GM18526 (cell line): ENCODE measurements around the gene PRLH.

Source experiments
- POLR2A ChIP-seq: IDR thresholded peaks from 3 replicates; pipeline ENCODE4 v1.6.1; 2011; ENCODE audit not compliant: insufficient read length; ENCODE audit errors: extremely low read depth

Gene PRLH

DNA sequence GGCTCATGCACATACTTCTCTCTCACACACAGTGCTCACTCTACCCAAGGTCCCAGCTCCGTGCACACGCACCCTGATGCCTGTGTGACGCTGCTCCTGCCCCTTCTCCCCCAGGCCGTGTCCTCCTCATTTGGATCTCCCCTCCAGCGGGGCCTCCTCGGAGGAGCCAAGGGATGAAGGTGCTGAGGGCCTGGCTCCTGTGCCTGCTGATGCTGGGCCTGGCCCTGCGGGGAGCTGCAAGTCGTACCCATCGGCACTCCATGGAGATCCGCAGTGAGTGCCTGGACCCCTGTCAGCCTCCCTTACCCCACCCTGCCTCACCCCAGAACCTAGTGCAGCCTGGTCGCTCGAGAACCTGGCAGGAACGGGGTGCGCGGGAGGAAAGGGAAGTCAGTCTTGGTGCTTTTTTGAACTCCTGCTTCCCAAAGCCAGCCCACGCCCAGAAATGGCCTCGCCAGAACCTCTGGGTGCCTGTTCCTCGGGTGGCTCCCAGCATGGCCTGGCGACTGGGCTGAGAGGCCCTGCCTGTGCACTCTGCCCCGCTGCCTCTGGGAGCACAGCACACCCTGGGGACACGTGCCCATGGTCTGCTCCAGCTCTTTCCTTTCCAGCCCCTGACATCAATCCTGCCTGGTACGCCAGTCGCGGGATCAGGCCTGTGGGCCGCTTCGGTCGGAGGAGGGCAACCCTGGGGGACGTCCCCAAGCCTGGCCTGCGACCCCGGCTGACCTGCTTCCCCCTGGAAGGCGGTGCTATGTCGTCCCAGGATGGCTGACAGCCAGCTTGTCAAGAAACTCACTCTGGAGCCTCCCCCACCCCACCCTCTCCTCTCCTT, at the start of gene PRLH:
TSS of gene PRLH (plus strand) at position 174 of the 835 bp plus-strand sequence. CDS start at position 174, 0 bp downstream.
- TF ChIP-seq POLR2A = no peak

DNA sequence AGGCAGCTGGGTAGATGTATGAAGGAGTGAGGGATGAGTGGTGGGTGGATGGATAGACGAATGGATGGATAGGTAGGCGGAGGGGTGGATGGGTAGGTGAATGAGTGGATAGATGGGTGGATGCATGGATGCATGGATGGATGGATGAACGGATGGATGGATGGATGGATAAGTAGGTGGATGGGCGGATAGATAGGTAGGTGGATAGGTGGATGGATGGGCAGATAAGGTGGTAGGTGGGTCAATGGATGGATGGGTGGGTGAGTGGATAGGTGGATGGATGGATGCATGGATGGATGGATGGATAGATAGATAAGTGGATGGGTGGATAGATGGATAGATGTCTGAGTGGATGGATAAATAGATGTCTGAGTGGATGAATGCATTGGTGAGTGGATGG, 49.2 kb upstream of the PRLH start:
- TF ChIP-seq POLR2A = no peak

GRCh38 chr2:237517990-237518389, 48.4 kb upstream of the PRLH start:
- TF ChIP-seq POLR2A = no peak

GRCh38 chr2:237519506-237520245, 46.7 kb upstream of the PRLH start:
- TF ChIP-seq POLR2A = no peak

- TF ChIP-seq POLR2A = no peak
Observed at GRCh38 chr2:237520290-237520689, 46.1 kb upstream of the PRLH start.

- no peak for TF ChIP-seq POLR2A
Observed at GRCh38 chr2:237524631-237525030, 41.7 kb upstream of the PRLH start.

DNA sequence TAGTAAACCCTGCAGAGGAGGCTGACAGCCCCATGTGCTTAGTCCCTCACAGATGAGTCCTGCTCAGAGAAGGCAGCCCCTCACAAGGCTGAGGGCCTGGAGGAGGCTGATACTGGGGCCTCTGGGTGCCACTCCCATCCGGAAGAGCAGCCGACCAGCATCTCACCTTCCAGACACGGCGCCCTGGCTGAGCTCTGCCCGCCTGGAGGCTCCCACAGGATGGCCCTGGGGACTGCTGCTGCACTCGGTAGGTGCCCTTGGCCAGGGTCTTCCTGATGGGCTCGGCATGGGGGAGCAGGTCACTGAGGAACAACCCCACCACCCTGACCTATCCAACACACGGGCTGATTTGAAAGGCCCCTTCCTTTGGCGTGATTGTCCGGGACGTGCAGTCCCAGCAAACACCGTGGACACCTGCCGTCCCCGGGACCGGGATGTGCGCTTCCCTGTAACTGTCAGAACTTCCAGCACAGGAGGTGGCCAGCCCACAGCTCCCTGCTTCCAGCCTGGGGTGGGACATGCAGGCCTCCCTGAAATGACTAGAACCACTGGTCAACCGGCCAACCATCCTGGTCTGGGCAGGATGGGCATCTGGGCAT, 40.7 kb upstream of the PRLH start:
- TF ChIP-seq POLR2A = no peak

DNA sequence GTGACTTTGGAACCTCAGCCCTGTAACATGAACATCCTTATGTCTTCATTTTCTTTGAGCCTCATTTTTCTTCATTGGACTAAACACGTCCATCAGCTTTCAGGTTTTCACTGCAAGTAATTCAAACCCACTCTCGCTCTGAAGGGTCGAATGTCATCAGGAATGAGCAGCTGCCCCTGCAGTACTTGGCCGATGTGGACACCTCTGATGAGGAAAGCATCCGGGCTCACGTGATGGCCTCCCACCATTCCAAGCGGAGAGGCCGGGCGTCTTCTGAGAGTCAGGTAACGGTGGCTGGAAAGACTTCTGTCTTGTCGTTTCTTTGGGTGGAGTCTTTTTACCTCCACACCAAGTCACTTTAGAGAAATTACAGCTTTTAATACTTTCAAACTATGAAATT, 39.1 kb upstream of the PRLH start:
- no peak for TF ChIP-seq POLR2A

- TF ChIP-seq POLR2A = no peak
Observed at GRCh38 chr2:237527766-237528165, 38.6 kb upstream of the PRLH start.

GRCh38 chr2:237529452-237530402, 36.6 kb upstream of the PRLH start:
- no peak for TF ChIP-seq POLR2A

GRCh38 chr2:237530472-237531433, 35.6 kb upstream of the PRLH start:
- TF ChIP-seq POLR2A = no peak

GRCh38 chr2:237532160-237532559, 34.2 kb upstream of the PRLH start:
- no peak for TF ChIP-seq POLR2A

DNA sequence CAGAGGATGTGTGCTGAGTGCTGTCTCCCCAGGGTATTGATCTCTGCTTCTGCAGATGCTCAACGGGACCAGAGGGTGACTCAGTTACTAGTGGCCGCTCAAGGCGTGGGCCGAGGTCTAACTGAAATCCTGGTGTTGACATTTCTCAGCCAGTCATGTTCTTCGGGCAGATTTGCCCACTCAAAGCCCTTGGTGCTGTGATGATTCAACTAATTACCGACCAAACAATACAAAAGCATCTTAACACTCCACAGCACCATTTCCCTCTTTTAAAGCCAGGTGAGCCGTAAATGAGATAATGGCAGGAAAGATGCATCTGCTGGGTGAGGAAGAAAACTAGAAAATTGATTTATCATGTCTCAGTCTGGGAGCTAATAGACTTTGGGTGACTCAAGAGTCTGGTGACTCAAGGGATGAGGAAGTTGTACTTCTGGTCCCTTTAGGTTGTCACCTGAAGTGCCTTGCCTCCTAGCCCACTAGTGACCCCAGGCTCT, 32.7 kb upstream of the PRLH start:
- no peak for TF ChIP-seq POLR2A

DNA sequence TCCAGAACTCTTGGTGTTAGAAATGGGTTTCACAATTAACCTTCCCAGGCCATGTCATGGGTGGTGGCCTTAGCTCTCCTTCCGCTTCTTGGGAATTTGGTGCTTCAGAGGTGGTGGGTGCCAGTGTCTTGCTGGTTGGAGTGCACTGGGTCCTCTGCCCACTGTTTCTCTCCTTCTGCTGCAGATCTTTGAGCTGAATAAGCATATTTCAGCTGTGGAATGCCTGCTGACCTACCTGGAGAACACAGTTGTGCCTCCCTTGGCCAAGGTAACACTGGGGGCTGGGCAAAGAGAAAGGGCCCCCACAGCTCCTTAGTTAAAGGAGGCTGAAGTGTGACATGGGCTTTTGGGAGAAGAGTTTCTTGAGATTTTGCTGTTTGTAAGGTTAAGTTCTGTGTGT, 32.0 kb upstream of the PRLH start:
- TF ChIP-seq POLR2A = no peak
